C1 segment of cervical spinal cord (tissue), 14 donors: ENCODE results near the gene SCAF1.

Source experiments
- DNase-seq, 14 donors: peaks; one replicate each; lab custom pipeline; 2025; lab: John Stamatoyannopoulos, UW

The SCAF1 gene

GRCh38 chr19:49665036-49665350, 23.0 kb downstream of the SCAF1 start:
- DNase-seq = peak in 1 of 14 donors; percentile 26

GRCh38 chr19:49665351-49666119, 23.5 kb downstream of the SCAF1 start, which contains the start of the genes BCL2L12 and IRF3:
Gene BCL2L12 (plus strand): TSS chr19:49665933. CDS start chr19:49666693, 760 bp downstream.
Gene IRF3 (minus strand): TSS chr19:49665857. CDS start chr19:49664838, 1,019 bp downstream.
- peak; percentile 47 to 96 (median 90) for DNase-seq

- no peak for DNase-seq
Observed at GRCh38 chr19:49666120-49666444, 24.1 kb downstream of the SCAF1 start.

- DNase-seq = no peak
Observed at GRCh38 chr19:49667473-49667872, 25.5 kb downstream of the SCAF1 start.

GRCh38 chr19:49669516-49669915, 27.5 kb downstream of the SCAF1 start:
- no peak for DNase-seq

- peak in 13 of 14 donors; percentile 22 to 71 (median 53) for DNase-seq
Observed at GRCh38 chr19:49672131-49672919, 30.3 kb downstream of the SCAF1 start.

- DNase-seq = peak in 4 of 14 donors; percentile 62 to 93 (median 90)
Observed at GRCh38 chr19:49676136-49676783, 34.3 kb downstream of the SCAF1 start.

GRCh38 chr19:49676784-49677230, 34.8 kb downstream of the SCAF1 start:
- peak; percentile 94 to 100 (median 100) for DNase-seq

- peak in 5 of 14 donors; percentile 29 to 74 (median 68) for DNase-seq
Observed at GRCh38 chr19:49677231-49677900, 35.4 kb downstream of the SCAF1 start, which contains the start of gene PRMT1. Gene PRMT1 (plus strand): TSS chr19:49677271. CDS start chr19:49677281, 10 bp downstream.

- DNase-seq = peak in 10 of 14 donors; percentile 19 to 63 (median 38)
Observed at GRCh38 chr19:49677901-49678674, 36.1 kb downstream of the SCAF1 start.

GRCh38 chr19:49678985-49679770, 37.2 kb downstream of the SCAF1 start:
- DNase-seq = no peak

GRCh38 chr19:49679771-49680413, 37.9 kb downstream of the SCAF1 start:
- DNase-seq = no peak

GRCh38 chr19:49680421-49681351, 38.7 kb downstream of the SCAF1 start:
- peak in 13 of 14 donors; percentile 27 to 88 (median 76) for DNase-seq

- DNase-seq = no peak
Observed at GRCh38 chr19:49681830-49682229, 39.8 kb downstream of the SCAF1 start.

GRCh38 chr19:49682274-49682673, 40.3 kb downstream of the SCAF1 start:
- DNase-seq = no peak

- DNase-seq = no peak
Observed at GRCh38 chr19:49683814-49684250, 41.8 kb downstream of the SCAF1 start.

GRCh38 chr19:49684251-49684982, 42.4 kb downstream of the SCAF1 start:
- DNase-seq = no peak
